GM12878 (cell line): ENCODE data around the gene NCBP3.

Experiments
- BACH1 ChIP-seq: fragments of 450-650 bp; IDR thresholded peaks from 2 replicates; pipeline ENCODE4 v1.6.1; 2017; ENCODE audit warnings: mild to moderate bottlenecking, borderline replicate concordance
- CEBPB ChIP-seq, 2 experiments: fragments of 150-350 bp in 1 of 2; IDR thresholded peaks; 2 replicates each; pipeline ENCODE4 v1.6.1; 2012 to 2014; ENCODE audit warnings: low read depth in 2 of 2, low read length in 2 of 2, borderline replicate concordance in 1 of 2, inconsistent platforms in 1 of 2
- CREB1 ChIP-seq: IDR thresholded peaks from 2 replicates; pipeline ENCODE4 v1.6.1; 2012; ENCODE audit warnings: low read depth, mild to moderate bottlenecking, inconsistent platforms
- CTCF ChIP-seq, 3 experiments: IDR thresholded peaks in 2 of 3; conservative IDR thresholded peaks in 1 of 3; 2 replicates each; pipeline ENCODE4 v1.5.1; 2011; ENCODE audit warnings: low read depth in 3 of 3, low read length in 3 of 3, mild to moderate bottlenecking in 3 of 3, control low read depth in 2 of 3, moderate library complexity in 2 of 3, inconsistent platforms in 1 of 3, mixed read lengths in 1 of 3; ENCODE audit not compliant: control insufficient read depth in 2 of 3, insufficient read depth in 1 of 3; ENCODE audit errors: extremely low read depth in 1 of 3
- EGR1 ChIP-seq, 2 experiments: IDR thresholded peaks; 1 replicate in 1 of 2; 2 replicates in 1 of 2; pipeline ENCODE4 v1.6.1; 2011 to 2012; ENCODE audit warnings: low read depth in 2 of 2, low read length in 2 of 2, borderline replicate concordance in 1 of 2, mild to moderate bottlenecking in 1 of 2, moderate library complexity in 1 of 2
- GABPA ChIP-seq: IDR thresholded peaks from 2 replicates; pipeline ENCODE4 v1.6.1; 2014; ENCODE audit warnings: antibody characterized with exemption, low read depth, mild to moderate bottlenecking, inconsistent platforms
- HDAC2 ChIP-seq: fragments of 200-600 bp; sonication (generic); IDR thresholded peaks from 2 replicates; pipeline ENCODE4 v1.6.1; 2017
- MAX ChIP-seq: IDR thresholded peaks from 2 replicates; pipeline ENCODE4 v1.6.1; 2012; ENCODE audit warnings: low read depth, low read length, improper control_type of control experiment
- POLR2A ChIP-seq: IDR thresholded peaks from 2 replicates; pipeline ENCODE4 v1.6.1; 2011; ENCODE audit warnings: low read depth, mild to moderate bottlenecking, low read length
- ZNF384 ChIP-seq: IDR thresholded peaks from 2 replicates; pipeline ENCODE4 v1.6.1; 2012; ENCODE audit warnings: low read depth, mild to moderate bottlenecking, low read length, improper control_type of control experiment, borderline replicate concordance

- no peak for TF ChIP-seq HDAC2
- no peak for TF ChIP-seq CTCF (IDR thresholded peaks at IDR 0.05 in 2 of 3, conservative IDR thresholded peaks at IDR 0.05 in 1 of 3; ENCODE audit: control insufficient read depth in 2 of 3, extremely low read depth in 1 of 3, insufficient read depth in 1 of 3, low read depth in 3 of 3, low read length in 3 of 3)
- no peak for TF ChIP-seq CREB1
- TF ChIP-seq MAX = no peak
- TF ChIP-seq ZNF384 = no peak
- TF ChIP-seq BACH1 = no peak
- TF ChIP-seq EGR1 (IDR thresholded peaks at IDR 0.05; ENCODE audit: borderline replicate concordance in 1 of 2, low read depth in 2 of 2, low read length in 2 of 2) = no peak
- TF ChIP-seq CEBPB (IDR thresholded peaks at IDR 0.05; ENCODE audit: borderline replicate concordance in 1 of 2, low read depth in 2 of 2, low read length in 2 of 2) = no peak
- no peak for TF ChIP-seq POLR2A
- TF ChIP-seq GABPA = no peak
Measured at GRCh38 chr17:3865176-3865575, 19.1 kb upstream of the NCBP3 start.
